Fibroblast of lung (primary cell): ENCODE measurements around the gene ZNF318. TPM values are rescaled to one million over a fixed set of nuclear protein-coding genes. Genes with fewer than 3 reads are reported as not detected.

Experiments
- DNase-seq, 2 donors: peaks; one replicate each; pipeline versions ENCODE4 v3.0.0 to v3.0.0-alpha.2; 2010; ENCODE audit warnings: low read depth in 2 of 2
- H2AFZ ChIP-seq: 2 replicates; pipeline ENCODE4 v1.5.1; 2012; ENCODE audit warnings: low read length, control low read depth, inconsistent platforms
- H3K27ac ChIP-seq: 2 replicates; pipeline ENCODE4 v1.5.1; 2011; ENCODE audit warnings: low read length, control low read depth; ENCODE audit not compliant: insufficient read depth
- H3K27me3 ChIP-seq: 2 replicates; pipeline ENCODE4 v1.5.1; 2011; ENCODE audit warnings: mild to moderate bottlenecking, low read length; ENCODE audit not compliant: control insufficient read depth, insufficient read depth
- H3K36me3 ChIP-seq: 2 replicates; pipeline ENCODE4 v1.5.1; 2011; ENCODE audit warnings: low read length; ENCODE audit not compliant: control insufficient read depth, insufficient read depth
- H3K4me1 ChIP-seq: 2 replicates; pipeline ENCODE4 v1.5.1; 2011; ENCODE audit warnings: low read length; ENCODE audit not compliant: control insufficient read depth, insufficient read depth; ENCODE audit errors: extremely low read depth
- H3K4me2 ChIP-seq: 2 replicates; pipeline ENCODE4 v1.5.1; 2011; ENCODE audit warnings: low read length, control low read depth; ENCODE audit not compliant: insufficient read depth; ENCODE audit errors: extremely low read depth
- H3K4me3 ChIP-seq, 4 experiments: fragments of 200-600 bp in 1 of 4; sonication (generic) in 1 of 4; replicated peaks in 1 of 4; 2 replicates each; pipeline ENCODE4 v1.5.1; 2011 to 2016; ENCODE audit warnings: low read length in 4 of 4, low read depth in 3 of 4, mild to moderate bottlenecking in 3 of 4, control low read depth in 2 of 4, inconsistent platforms in 1 of 4, mixed read lengths in 1 of 4; ENCODE audit not compliant: insufficient read depth in 1 of 4; ENCODE audit errors: control extremely low read depth in 1 of 4
- H3K79me2 ChIP-seq: 2 replicates; pipeline ENCODE4 v1.5.1; 2012; ENCODE audit warnings: mild to moderate bottlenecking, low read length, inconsistent platforms; ENCODE audit not compliant: control insufficient read depth, insufficient read depth
- H3K9ac ChIP-seq: 2 replicates; pipeline ENCODE4 v1.5.1; 2011; ENCODE audit warnings: mild to moderate bottlenecking, low read length, control low read depth; ENCODE audit not compliant: insufficient read depth
- H3K9me3 ChIP-seq: 2 replicates; pipeline ENCODE4 v1.5.1; 2012; ENCODE audit warnings: low read depth, low read length; ENCODE audit not compliant: control insufficient read depth, insufficient read depth
- H4K20me1 ChIP-seq: 2 replicates; pipeline ENCODE4 v1.5.1; 2011; ENCODE audit warnings: low read length; ENCODE audit not compliant: control insufficient read depth, insufficient read depth; ENCODE audit errors: extremely low read depth
- EZH2 ChIP-seq: IDR thresholded peaks from 2 replicates; pipeline ENCODE4 v1.5.1; 2012; ENCODE audit warnings: low read length, control low read depth, mild to moderate bottlenecking; ENCODE audit errors: missing control alignments
- polyA plus RNA-seq, 2 donors: library from polyadenylated mRNA; depleted of rRNA in 1 of 2; stranded (reverse) in 1 of 2; unstranded in 1 of 2; fragments of >200 nt; gene quantifications; 2 replicates each; pipeline ENCODE4 v1.2.1, GENCODE V29; 2011 to 2012; ENCODE audit warnings: missing spikeins in 1 of 2
- total RNA-seq: library from RNA; depleted of rRNA; stranded (reverse); fragments of >200 nt; gene quantifications from 2 replicates; pipeline ENCODE4 v1.2.1, GENCODE V29; 2014
- TF ChIP-seq, protein P1 (sequence below), 2 donors: IDR thresholded peaks in 1 of 2; conservative IDR thresholded peaks in 1 of 2; 1 replicate in 1 of 2; 2 replicates in 1 of 2; pipeline ENCODE4 v1.5.1; 2011 to 2012; ENCODE audit warnings: low read length in 2 of 2, control low read depth in 1 of 2, inconsistent platforms in 1 of 2, low read depth in 1 of 2, mild to moderate bottlenecking in 1 of 2

ZNF318 gene
- total and polyA plus RNA-seq, 2 donors (not counting 1 experiment from before 2014, with no cell fraction given), result 6.1 to 8.6 TPM

DNA sequence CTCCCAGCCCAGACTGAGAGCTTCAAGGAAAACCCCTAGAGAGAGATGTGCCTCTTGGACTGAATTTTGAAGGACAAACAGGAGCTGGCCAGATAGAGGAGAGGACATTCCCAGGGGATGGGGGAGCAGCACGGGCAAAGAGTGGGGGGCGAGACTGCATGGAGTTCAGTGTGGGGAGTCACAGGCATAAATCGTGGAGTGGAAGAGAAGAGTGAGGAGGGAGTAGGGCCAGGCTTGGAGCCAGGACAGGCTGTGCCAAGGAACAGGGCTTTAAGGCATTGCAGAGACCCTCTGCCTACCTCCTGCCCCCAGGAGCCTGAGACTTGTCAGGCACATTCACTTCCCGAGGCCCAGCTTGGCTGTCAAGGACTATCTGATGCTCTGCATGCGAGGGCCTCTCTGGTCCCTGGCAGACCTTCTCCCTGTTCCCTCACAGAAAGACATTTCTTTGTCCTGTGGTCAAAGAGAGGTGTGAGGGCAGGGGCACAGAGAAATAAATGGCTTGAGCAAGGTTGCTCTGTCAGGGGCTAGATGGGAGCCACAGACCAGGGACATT is 76.6 kb downstream of the ZNF318 start:
- H3K4me3 ChIP-seq, result no peak overlapping the region
- peaks cover 2% of the 10 kb centered on the region for H3K27me3 ChIP-seq
- no peak for TF ChIP-seq EZH2
- TF ChIP-seq, protein P1, sequence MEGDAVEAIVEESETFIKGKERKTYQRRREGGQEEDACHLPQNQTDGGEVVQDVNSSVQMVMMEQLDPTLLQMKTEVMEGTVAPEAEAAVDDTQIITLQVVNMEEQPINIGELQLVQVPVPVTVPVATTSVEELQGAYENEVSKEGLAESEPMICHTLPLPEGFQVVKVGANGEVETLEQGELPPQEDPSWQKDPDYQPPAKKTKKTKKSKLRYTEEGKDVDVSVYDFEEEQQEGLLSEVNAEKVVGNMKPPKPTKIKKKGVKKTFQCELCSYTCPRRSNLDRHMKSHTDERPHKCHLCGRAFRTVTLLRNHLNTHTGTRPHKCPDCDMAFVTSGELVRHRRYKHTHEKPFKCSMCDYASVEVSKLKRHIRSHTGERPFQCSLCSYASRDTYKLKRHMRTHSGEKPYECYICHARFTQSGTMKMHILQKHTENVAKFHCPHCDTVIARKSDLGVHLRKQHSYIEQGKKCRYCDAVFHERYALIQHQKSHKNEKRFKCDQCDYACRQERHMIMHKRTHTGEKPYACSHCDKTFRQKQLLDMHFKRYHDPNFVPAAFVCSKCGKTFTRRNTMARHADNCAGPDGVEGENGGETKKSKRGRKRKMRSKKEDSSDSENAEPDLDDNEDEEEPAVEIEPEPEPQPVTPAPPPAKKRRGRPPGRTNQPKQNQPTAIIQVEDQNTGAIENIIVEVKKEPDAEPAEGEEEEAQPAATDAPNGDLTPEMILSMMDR (conservative IDR thresholded peaks at IDR 0.05 in 1 of 2, IDR thresholded peaks at IDR 0.05 in 1 of 2; ENCODE audit: low read depth in 1 of 2, low read length in 2 of 2), result no peak
- H3K36me3 ChIP-seq, result no peaks in the 10 kb centered on the region
- no peak overlapping the region for H3K9ac ChIP-seq
- no peaks in the 10 kb centered on the region for H3K9me3 ChIP-seq
- no peak overlapping the region for H3K27ac ChIP-seq
- no peak overlapping the region for H2AFZ ChIP-seq
- H3K4me2 ChIP-seq, result no peak overlapping the region
- no peaks in the 10 kb centered on the region for H3K79me2 ChIP-seq
- no peak for DNase-seq
- no peaks in the 10 kb centered on the region for H4K20me1 ChIP-seq
- no peaks in the 10 kb centered on the region for H3K4me1 ChIP-seq

GRCh38 chr6:43292341-43292740 is 77.1 kb downstream of the ZNF318 start:
- Histone ChIP-seq H3K4me2 (no peak overlapping the region), H3K4me3 (no peak overlapping the region), H4K20me1 (no peaks in the 10 kb centered on the region), H2AFZ (no peak overlapping the region), H3K79me2 (no peaks in the 10 kb centered on the region), H3K27ac (no peak overlapping the region), H3K4me1 (no peaks in the 10 kb centered on the region), H3K9me3 (no peaks in the 10 kb centered on the region), H3K36me3 (no peaks in the 10 kb centered on the region), H3K27me3 (peaks cover 2% of the 10 kb centered on the region), H3K9ac (no peak overlapping the region)
- no peak for DNase-seq
- TF ChIP-seq, protein P1 (conservative IDR thresholded peaks at IDR 0.05 in 1 of 2, IDR thresholded peaks at IDR 0.05 in 1 of 2; ENCODE audit: low read depth in 1 of 2, low read length in 2 of 2), result no peak
- no peak for TF ChIP-seq EZH2

GRCh38 chr6:43291708-43292107 is 77.7 kb downstream of the ZNF318 start:
- Histone ChIP-seq H3K27ac (no peak overlapping the region), H3K36me3 (no peaks in the 10 kb centered on the region), H3K27me3 (peaks cover 2% of the 10 kb centered on the region), H3K79me2 (no peaks in the 10 kb centered on the region), H3K4me2 (no peak overlapping the region), H3K9me3 (no peaks in the 10 kb centered on the region), H3K9ac (no peak overlapping the region), H4K20me1 (no peaks in the 10 kb centered on the region), H2AFZ (no peak overlapping the region), H3K4me1 (no peaks in the 10 kb centered on the region), H3K4me3 (no peak overlapping the region)
- TF ChIP-seq EZH2, result no peak
- TF ChIP-seq, protein P1 (conservative IDR thresholded peaks at IDR 0.05 in 1 of 2, IDR thresholded peaks at IDR 0.05 in 1 of 2; ENCODE audit: low read depth in 1 of 2, low read length in 2 of 2), result no peak
- no peak for DNase-seq
